Kidney epithelial cell (primary cell): ENCODE data around the gene SLIT2. TPM values are rescaled to one million over a fixed set of nuclear protein-coding genes. Genes with fewer than 3 reads are reported as not detected.

Experiments used
- DNase-seq: peaks from one replicate; pipeline ENCODE4 v3.0.0-alpha.2; 2010; ENCODE audit warnings: low read depth
- H3K27me3 ChIP-seq: 2 replicates; pipeline ENCODE4 v1.6.0; 2011; ENCODE audit warnings: low read length; ENCODE audit not compliant: control insufficient read depth, insufficient read depth
- H3K36me3 ChIP-seq: 2 replicates; pipeline ENCODE4 v1.5.1; 2011; ENCODE audit warnings: low read length; ENCODE audit not compliant: control insufficient read depth, insufficient read depth
- H3K4me3 ChIP-seq: 2 replicates; pipeline ENCODE4 v1.5.1; 2011; ENCODE audit warnings: low read depth, mild to moderate bottlenecking, control low read depth, low read length
- total RNA-seq: library from RNA; depleted of rRNA; stranded (reverse); fragments of >200 nt; gene quantifications from 2 replicates; pipeline ENCODE4 v1.2.3, GENCODE V29; 2015
- TF ChIP-seq, protein P1 (sequence below): IDR thresholded peaks from 2 replicates; pipeline ENCODE4 v1.5.1; 2011; ENCODE audit warnings: mild to moderate bottlenecking, moderate library complexity, low read length, control low read depth, inconsistent platforms; ENCODE audit not compliant: insufficient read depth, poor library complexity, severe bottlenecking

SLIT2 gene
- total RNA-seq, 1 donor from 2014 or later = 4.0 TPM

DNA sequence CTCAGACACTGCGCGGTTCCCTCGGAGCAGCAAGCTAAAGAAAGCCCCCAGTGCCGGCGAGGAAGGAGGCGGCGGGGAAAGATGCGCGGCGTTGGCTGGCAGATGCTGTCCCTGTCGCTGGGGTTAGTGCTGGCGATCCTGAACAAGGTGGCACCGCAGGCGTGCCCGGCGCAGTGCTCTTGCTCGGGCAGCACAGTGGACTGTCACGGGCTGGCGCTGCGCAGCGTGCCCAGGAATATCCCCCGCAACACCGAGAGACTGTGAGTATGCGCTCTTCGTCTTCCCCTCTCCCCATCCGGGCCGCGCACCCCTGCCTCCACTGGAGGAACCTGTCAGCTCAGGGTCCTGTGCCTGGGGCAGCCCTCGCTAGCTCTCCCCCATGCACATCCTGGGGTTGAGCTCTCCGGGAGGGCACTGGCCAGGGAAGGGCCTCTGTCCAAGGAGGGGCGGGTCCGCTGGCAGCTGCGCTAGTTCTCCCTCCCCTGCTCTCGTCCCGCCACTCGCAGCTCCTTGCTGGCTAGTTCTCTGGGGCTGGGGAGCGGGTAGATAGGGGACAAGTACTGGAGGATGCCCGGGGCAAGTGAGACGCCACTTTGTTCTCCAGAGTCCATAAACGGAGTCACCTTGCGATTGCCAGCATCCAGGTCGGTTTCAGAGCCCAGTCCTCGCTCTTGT, 2.2 kb downstream of the SLIT2 start:
- H3K36me3 ChIP-seq = no peaks in the 10 kb centered on the region
- TF ChIP-seq, protein P1, sequence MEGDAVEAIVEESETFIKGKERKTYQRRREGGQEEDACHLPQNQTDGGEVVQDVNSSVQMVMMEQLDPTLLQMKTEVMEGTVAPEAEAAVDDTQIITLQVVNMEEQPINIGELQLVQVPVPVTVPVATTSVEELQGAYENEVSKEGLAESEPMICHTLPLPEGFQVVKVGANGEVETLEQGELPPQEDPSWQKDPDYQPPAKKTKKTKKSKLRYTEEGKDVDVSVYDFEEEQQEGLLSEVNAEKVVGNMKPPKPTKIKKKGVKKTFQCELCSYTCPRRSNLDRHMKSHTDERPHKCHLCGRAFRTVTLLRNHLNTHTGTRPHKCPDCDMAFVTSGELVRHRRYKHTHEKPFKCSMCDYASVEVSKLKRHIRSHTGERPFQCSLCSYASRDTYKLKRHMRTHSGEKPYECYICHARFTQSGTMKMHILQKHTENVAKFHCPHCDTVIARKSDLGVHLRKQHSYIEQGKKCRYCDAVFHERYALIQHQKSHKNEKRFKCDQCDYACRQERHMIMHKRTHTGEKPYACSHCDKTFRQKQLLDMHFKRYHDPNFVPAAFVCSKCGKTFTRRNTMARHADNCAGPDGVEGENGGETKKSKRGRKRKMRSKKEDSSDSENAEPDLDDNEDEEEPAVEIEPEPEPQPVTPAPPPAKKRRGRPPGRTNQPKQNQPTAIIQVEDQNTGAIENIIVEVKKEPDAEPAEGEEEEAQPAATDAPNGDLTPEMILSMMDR = no peak
- H3K27me3 ChIP-seq = peaks cover 14% of the 10 kb centered on the region
- H3K4me3 ChIP-seq = peak overlapping the region; percentile 57
- DNase-seq = no peak

DNA sequence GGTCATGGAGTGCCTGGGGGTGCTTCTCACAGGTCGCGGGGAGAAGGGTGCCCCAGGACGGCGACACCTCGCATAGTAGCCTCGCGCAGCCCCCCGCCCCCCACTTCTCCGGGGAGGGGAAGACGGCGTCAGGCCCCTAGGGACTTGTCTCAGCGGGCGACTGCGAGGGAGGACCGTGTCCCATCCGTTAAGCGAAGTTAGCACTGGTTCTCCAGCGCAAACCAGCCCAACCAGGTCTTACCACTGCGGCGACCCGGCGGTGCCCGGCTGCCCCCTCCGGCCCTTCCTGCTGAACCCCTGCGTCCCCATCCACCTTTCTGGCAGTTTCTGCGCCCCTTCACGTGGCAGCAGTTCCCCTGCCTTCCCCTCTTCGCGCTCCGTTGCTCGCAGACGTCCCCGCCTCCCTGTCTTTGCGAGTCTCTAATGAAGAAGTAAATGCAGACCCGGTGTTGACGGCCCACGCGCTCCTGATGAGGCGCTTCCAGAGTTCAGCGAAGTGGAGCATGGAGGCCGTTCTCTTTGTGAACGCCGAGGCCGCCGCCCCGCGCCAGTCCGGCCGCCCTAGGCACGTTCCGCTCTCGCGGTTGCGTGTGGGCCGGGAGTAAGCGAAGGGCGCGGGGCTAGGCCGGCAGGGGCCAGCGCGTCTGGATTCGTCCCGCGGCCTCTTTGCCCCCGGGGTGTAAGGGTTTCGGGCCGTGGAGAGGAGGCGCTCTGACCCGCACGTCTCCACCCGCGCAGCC, 3.0 kb downstream of the SLIT2 start:
- no peak for DNase-seq
- TF ChIP-seq, protein P1 = no peak

DNA sequence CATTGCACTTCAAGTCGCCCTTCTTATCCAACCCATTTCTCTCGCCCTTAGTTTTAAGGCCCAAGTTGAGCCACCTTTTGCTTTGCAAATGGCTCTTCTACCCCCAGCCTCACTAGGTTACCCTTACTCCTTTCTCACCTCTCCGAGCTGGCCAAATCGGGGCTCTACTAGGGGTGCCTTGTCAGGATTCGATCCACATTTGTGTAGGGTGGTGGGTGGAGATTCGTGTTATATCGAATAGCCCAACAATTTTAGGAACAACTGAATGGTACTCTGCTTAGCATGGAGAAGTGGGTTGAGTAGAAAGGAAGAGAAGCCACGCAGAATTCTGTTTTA, 3.5 kb downstream of the SLIT2 start:
- Histone ChIP-seq H3K36me3 (no peaks in the 10 kb centered on the region), H3K27me3 (peaks cover 14% of the 10 kb centered on the region), H3K4me3 (peak overlapping the region; percentile 57)
- no peak for DNase-seq
- TF ChIP-seq, protein P1 = no peak

More for the DNA sequence above, 3.0 kb downstream of the SLIT2 start:
- H3K36me3 ChIP-seq = no peaks in the 10 kb centered on the region
- H3K4me3 ChIP-seq = peak overlapping the region; percentile 57
- H3K27me3 ChIP-seq = peaks cover 14% of the 10 kb centered on the region

DNA sequence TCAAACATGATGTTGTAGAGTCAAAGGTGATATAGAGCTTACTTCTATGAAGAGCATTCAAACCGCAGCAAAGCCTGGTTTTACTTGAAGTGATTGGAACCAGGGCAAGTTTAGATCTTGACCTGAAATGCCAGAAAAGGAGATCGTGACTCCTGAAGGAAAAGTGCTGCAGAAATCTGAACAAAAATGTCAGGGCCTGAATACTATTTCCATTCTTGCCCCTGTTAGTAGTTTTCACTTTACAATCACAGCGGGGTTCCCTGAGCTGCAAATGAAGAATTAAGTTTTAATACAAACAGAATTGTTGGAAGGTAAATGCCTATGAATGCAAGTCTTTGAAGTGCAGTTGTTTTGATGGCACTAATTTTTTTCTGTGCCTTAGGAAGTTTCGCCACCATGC, 4.1 kb downstream of the SLIT2 start:
- no peak overlapping the region for H3K4me3 ChIP-seq
- DNase-seq = no peak
- H3K27me3 ChIP-seq = peaks cover 14% of the 10 kb centered on the region
- TF ChIP-seq, protein P1 = no peak
- no peaks in the 10 kb centered on the region for H3K36me3 ChIP-seq

DNA sequence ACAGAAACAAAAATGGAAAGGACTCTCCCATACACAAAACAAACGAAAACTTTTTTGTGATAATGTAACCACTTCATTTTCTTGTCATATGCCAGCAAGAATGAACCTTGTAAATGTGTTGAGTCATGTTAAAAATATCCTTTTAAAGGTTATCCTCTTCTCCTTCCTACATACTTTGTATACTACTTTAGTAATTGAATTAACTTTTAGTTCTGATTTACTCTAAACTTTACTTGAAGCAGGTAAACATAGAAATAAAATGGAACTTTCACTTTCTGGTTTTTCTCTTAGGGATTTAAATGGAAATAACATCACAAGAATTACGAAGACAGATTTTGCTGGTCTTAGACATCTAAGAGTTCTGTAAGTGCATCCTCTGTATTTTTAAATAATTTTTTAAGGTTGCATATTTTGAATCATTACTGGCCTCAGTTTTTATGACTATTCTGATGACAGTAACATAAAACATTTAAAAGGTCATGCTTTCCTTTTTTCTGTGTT, 4.7 kb downstream of the SLIT2 start:
- no peaks in the 10 kb centered on the region for H3K36me3 ChIP-seq
- DNase-seq = no peak
- H3K27me3 ChIP-seq = peaks cover 14% of the 10 kb centered on the region
- TF ChIP-seq, protein P1 = no peak
- H3K4me3 ChIP-seq = no peak overlapping the region

DNA sequence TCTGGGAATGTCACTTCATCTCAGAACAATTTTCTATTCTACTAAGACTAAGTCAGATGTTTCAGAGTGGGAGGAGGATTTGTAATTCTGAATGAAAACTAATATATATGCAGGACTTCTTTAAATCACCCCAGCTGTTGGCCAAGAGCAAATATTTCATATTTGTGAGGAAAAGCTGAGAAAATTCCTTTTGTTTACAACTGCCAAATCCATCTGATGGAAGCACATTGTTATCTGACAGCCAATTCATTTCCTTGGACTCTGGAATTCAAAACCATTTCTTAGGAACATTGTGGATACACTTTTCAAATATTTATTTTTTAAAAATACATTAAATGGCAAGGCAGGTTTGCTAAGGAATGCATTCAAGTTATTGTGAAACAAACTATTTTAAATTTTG, 8.0 kb downstream of the SLIT2 start:
- DNase-seq = no peak
- TF ChIP-seq, protein P1 = no peak
- no peaks in the 10 kb centered on the region for H3K36me3 ChIP-seq
- no peak overlapping the region for H3K4me3 ChIP-seq
- H3K27me3 ChIP-seq = no peaks in the 10 kb centered on the region
